Heart left ventricle (tissue), 16 donors: ENCODE results near the gene ACSF3. TPM values are rescaled to one million over a fixed set of nuclear protein-coding genes. Genes with fewer than 3 reads are reported as not detected.
A peak's percentile ranks its signal among the peaks of the same experiment; 100 is the strongest.

Experiments
- ATAC-seq, 4 donors: fragments of 200-7000 bp; cut with Tn5 transposase; one replicate each; pipeline ENCODE4 v1.9.1; 2020 to 2022; ENCODE audit warnings: moderate library complexity in 4 of 4, mild to moderate bottlenecking in 3 of 4, moderate number of reproducible peaks in 1 of 4
- DNase-seq, 5 donors: peaks; one replicate each; pipeline ENCODE4 v3.0.0-alpha.2; 2020
- H3K27ac ChIP-seq, 12 donors: fragments of 200-600 bp; sonication (generic) in 4 of 12; one replicate each; pipeline versions ENCODE4 v1.5.0 to v1.8.0; 2016 to 2022; ENCODE audit warnings: mild to moderate bottlenecking in 2 of 12
- H3K27me3 ChIP-seq, 9 donors: fragments of 200-600 bp; sonication (generic) in 2 of 9; one replicate each; pipeline versions ENCODE4 v1.5.1 to v1.8.0; 2016 to 2022; ENCODE audit warnings: mild to moderate bottlenecking in 3 of 9
- H3K36me3 ChIP-seq, 9 donors: fragments of 200-600 bp; sonication (generic) in 2 of 9; one replicate each; pipeline versions ENCODE4 v1.5.0 to v1.8.0; 2018 to 2022; ENCODE audit warnings: mild to moderate bottlenecking in 2 of 9
- H3K4me1 ChIP-seq, 12 donors: fragments of 200-600 bp; sonication (generic) in 4 of 12; one replicate each; pipeline versions ENCODE4 v1.5.0 to v1.8.0; 2016 to 2022; ENCODE audit warnings: mild to moderate bottlenecking in 3 of 12
- H3K4me3 ChIP-seq, 12 donors: fragments of 200-600 bp; sonication (generic) in 4 of 12; one replicate each; pipeline versions ENCODE4 v1.5.0 to v1.8.0; 2017 to 2022; ENCODE audit warnings: mild to moderate bottlenecking in 9 of 12, moderate library complexity in 4 of 12
- H3K9me3 ChIP-seq, 12 donors: fragments of 200-600 bp; sonication (generic) in 4 of 12; one replicate each; pipeline versions ENCODE4 v1.5.0 to v1.8.0; 2016 to 2022; ENCODE audit warnings: mild to moderate bottlenecking in 1 of 12
- POLR2A ChIP-seq, 2 donors: fragments of 450-650 bp; IDR thresholded peaks; one replicate each; pipeline ENCODE4 v1.6.1; 2017; ENCODE audit warnings: antibody characterized with exemption in 2 of 2, mild to moderate bottlenecking in 2 of 2, moderate library complexity in 2 of 2
- WGBS, 4 donors: extraction: QIAGEN DNeasy Blood & Tissue Kit in 2 of 4; methylation state at CpG; one replicate each; pipeline versions ENCODE4 v1.1.5 to v1.1.7; 2013 to 2018; 5-methylcytosine and 5-hydroxymethylcytosine counted together
- intact Hi-C, 10 donors: fragments of 100-400 bp; cut with DNase I; formaldehyde crosslinking; loops; one replicate each; pipeline versions ENCODE4 v1.11.1 to v1.14.2; 2022
- polyA plus RNA-seq, 2 donors: library from polyadenylated mRNA; stranded (reverse); fragments of 200-250 nt; gene quantifications; one replicate each; pipeline ENCODE4 v1.2.3, GENCODE V29; 2013
- total RNA-seq, 9 donors: library from RNA; depleted of rRNA in 2 of 9; stranded (reverse); fragments of >200 nt in 2 of 9; fragmentation: NEBNext Ultra II Directional in 3 of 9; extraction: Animal tissue kit (Norgen Biotek cat#: 25700) in 3 of 9; gene quantifications; one replicate each; pipeline versions ENCODE4 v1.1.0 to v1.2.4, GENCODE V29; 2016 to 2023
- TF ChIP-seq, protein P1 (sequence below), 12 donors: fragments of 200-600 bp; sonication (generic) in 4 of 12; IDR thresholded peaks; one replicate each; pipeline versions ENCODE4 v1.5.0 to v1.8.0; 2018 to 2022; ENCODE audit warnings: antibody characterized with exemption in 12 of 12, mild to moderate bottlenecking in 5 of 12
- donor health status: ischemic (EF 13 %, LVEDD 7.1; RV severe dilation, severe dysfunction).
- donor health status: healthy with polysubstance abuse.
- donor health status: DM: no; HTN: yes; CAD: no.
- donor health status: DM: no; HTN: no; CAD: no.
- donor health status: ischemic (EF 25% LVEDD 6.9; RV normal size, moderate dysfunction).
- donor health status: ischemic (EF 25% LVEDD 5.7; RV mildly dilated, moderate dysfunction).
- donor health status: healthy.
- donor health status: DM: yes; HTN: yes; CAD: no.
- donor health status: ischemic (EF 35%, LVEDD 5.7; RV mildly dilated, moderate dysfunction).
- donor health status: nonischemic (EF 11% LVEDD 7.7; RV severe dilation, severe dysfunction).
- donor health status: DM: yes; HTN: yes; CAD: no.
- donor health status: PGD.
- donor health status: ischemic (EF 29% LVEDD 5.4; RV normal size, mild dysfunction).
- donor health status: nonischemic (EF 23%, LVEDD 6.1; RV moderate dilation, normal function).

Gene ACSF3
- total and polyA plus RNA-seq, 11 donors, result 10.3 to 26.3 (median 19.3) TPM

DNA sequence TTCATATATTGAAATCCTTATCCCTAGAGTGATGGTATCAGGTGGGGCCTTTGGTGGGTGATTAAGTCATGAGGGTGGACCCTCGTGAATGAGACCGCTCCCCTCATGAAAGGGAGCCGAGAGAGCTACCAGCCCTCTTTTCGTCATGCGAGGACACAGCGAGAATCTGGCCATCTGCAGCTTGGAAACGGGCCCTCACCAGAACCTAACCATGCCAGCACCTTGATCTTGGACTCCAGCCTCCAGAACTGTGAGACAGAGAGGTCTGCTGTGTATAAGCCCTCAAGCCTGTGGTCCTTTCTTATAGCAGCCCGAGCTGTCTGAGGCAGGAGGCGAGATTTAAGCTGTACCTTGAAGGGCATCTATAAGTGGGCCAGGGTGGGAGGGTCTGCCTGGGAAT is 23.7 kb upstream of the ACSF3 start:
- Histone ChIP-seq H3K27ac (no peak overlapping the region), H3K36me3 (no peaks in the 10 kb centered on the region), H3K9me3 (no peaks in the 10 kb centered on the region), H3K4me3 (no peak overlapping the region), H3K4me1 (peaks cover 0 to 9% (median 0%) of the 10 kb centered on the region in 12 donors), H3K27me3 (peaks cover 0 to 42% (median 12%) of the 10 kb centered on the region in 9 donors)
- ATAC-seq, result no peak
- intact Hi-C loops, result no loop called here
- TF ChIP-seq, protein P1, sequence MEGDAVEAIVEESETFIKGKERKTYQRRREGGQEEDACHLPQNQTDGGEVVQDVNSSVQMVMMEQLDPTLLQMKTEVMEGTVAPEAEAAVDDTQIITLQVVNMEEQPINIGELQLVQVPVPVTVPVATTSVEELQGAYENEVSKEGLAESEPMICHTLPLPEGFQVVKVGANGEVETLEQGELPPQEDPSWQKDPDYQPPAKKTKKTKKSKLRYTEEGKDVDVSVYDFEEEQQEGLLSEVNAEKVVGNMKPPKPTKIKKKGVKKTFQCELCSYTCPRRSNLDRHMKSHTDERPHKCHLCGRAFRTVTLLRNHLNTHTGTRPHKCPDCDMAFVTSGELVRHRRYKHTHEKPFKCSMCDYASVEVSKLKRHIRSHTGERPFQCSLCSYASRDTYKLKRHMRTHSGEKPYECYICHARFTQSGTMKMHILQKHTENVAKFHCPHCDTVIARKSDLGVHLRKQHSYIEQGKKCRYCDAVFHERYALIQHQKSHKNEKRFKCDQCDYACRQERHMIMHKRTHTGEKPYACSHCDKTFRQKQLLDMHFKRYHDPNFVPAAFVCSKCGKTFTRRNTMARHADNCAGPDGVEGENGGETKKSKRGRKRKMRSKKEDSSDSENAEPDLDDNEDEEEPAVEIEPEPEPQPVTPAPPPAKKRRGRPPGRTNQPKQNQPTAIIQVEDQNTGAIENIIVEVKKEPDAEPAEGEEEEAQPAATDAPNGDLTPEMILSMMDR (IDR thresholded peaks at IDR 0.05), result no peak
- TF ChIP-seq POLR2A (IDR thresholded peaks at IDR 0.05), result no peak
- DNase-seq, result no peak
- WGBS, 4 donors, result 90 to 92% (median 91%) methylated on average over 5 to 9 of the region's 9 CpGs

DNA sequence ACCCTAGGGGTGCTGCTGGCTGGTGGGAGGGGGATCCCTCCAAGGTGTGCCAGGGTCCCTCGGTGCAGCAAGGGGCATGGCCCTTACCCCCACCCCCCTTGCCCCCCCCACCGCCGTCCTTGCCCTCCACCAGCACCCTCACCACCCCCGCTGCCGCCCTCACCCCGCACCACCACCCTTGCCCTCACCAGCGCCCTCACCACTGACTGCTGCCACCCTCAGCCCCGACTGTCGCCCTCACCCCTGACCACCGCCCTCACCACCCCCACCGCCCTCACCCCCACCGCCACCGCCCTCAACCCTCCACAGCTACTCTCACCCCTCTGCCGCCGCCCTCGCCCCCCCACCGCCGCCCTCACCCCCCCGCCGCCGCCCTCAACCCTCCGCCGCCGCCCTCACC is 23.1 kb upstream of the ACSF3 start:
- H3K27me3 ChIP-seq, result peaks cover 0 to 42% (median 12%) of the 10 kb centered on the region in 9 donors

DNA sequence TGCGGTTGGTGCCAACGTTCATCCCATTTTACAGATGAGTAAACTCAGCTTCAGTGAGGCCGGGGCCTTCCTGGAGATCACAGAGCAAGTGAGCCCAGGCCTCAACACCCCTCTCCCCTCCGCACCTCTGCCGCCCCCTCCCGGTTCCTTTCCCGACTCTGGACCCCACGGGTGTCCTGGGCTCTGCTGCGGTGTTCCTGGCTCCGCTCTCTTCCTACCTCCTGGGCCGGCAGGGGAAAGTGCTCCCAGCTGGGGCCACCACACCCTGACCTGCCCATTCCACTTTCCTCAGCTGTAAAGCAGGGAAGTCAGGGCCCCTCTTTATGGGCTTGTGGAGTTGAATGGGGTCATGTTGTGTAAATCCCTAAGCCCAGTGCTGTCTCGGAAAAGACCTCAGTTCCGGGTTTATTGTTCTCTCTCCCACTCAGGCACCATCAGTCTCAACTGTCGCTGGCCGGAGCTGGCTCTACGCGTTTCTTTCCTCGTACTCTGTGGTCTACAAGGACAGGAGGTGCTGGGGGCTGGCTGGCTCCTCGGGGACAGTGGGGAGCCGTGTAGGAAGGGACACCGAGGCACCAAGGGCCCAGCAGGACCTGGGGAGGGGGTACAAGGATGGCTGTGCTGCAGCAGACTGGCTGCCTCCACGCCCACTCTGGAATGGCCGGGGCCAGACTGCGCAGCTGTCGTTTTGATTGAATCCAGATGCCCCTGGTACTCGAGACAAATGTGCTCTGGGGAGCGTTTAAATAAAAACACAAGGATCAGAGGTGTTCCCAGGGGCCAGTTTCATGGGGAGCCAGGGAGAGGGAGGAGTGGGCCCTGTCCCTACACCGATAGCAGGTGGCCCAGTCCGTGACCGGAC is 21.7 kb upstream of the ACSF3 start:
- peaks cover 0 to 34% (median 12%) of the 10 kb centered on the region in 9 donors for H3K27me3 ChIP-seq
- no peak for TF ChIP-seq POLR2A (IDR thresholded peaks at IDR 0.05)
- TF ChIP-seq, protein P1 (IDR thresholded peaks at IDR 0.05), result no peak
- WGBS, 4 donors, result 43 to 52% (median 46%) methylated on average over 25 to 30 of the region's 30 CpGs
- DNase-seq (peak in 4 of 5 donors; percentile 31 to 47 (median 40)), ATAC-seq (peak; percentile 61 to 82 (median 80))
- no peaks in the 10 kb centered on the region for H3K36me3 ChIP-seq
- H3K27ac ChIP-seq, result no peak overlapping the region
- intact Hi-C loops, result no loop called here
- no peak overlapping the region for H3K4me3 ChIP-seq
- H3K4me1 ChIP-seq, result peaks cover 0 to 9% (median 0%) of the 10 kb centered on the region in 12 donors
- H3K9me3 ChIP-seq, result no peaks in the 10 kb centered on the region

More for the DNA sequence above, 23.1 kb upstream of the ACSF3 start:
- no peaks in the 10 kb centered on the region for H3K9me3 ChIP-seq
- no peak for DNase-seq
- 92 to 95% (median 94%) methylated on average over 16 to 24 of the region's 24 CpGs for WGBS, 4 donors
- H3K27ac ChIP-seq, result no peak overlapping the region
- H3K36me3 ChIP-seq, result no peaks in the 10 kb centered on the region
- no peak for TF ChIP-seq POLR2A (IDR thresholded peaks at IDR 0.05)
- TF ChIP-seq, protein P1 (IDR thresholded peaks at IDR 0.05), result no peak
- no peak overlapping the region for H3K4me3 ChIP-seq
- intact Hi-C loops, result no loop called here
- ATAC-seq, result no peak
- H3K4me1 ChIP-seq, result peaks cover 0 to 9% (median 0%) of the 10 kb centered on the region in 12 donors

DNA sequence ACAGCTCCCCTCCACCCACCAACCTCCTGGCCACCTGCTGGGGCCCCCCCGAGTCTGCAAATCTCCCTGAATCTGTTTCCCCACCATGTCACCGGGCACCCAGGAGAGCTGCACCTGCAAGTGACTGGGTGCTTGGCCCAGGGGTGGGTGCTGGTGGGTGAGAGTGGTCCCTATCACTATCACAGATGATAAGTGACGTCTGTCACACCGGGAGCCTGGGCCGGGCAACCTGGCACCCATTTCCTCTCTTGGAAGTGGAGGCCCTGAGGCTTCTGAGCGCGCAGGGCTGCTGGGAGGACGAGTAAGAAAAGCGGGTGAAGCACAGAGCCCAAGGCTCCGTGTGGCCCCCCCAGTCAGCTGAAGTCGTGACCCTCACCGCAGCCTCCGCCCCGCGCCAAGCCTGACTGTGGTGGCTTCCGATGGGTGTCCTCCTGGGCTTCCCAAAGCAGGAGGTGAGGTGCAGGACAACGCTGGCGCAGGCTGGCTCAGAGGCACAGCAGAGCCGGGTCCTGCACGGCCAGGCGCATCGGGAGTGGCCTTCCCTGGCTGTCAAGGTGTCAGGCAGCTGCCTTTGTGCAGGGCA is 21.0 kb upstream of the ACSF3 start:
- Histone ChIP-seq H3K4me3 (no peak overlapping the region), H3K36me3 (no peaks in the 10 kb centered on the region), H3K27ac (no peak overlapping the region), H3K4me1 (peaks cover 0 to 9% (median 0%) of the 10 kb centered on the region in 12 donors), H3K9me3 (no peaks in the 10 kb centered on the region), H3K27me3 (peaks cover 0 to 26% (median 12%) of the 10 kb centered on the region in 9 donors)
- ATAC-seq (no peak), DNase-seq (no peak)
- 68 to 76% (median 75%) methylated on average over 9 to 22 of the region's 22 CpGs for WGBS, 4 donors
- TF ChIP-seq, protein P1 (IDR thresholded peaks at IDR 0.05), result no peak
- TF ChIP-seq POLR2A (IDR thresholded peaks at IDR 0.05), result no peak
- intact Hi-C loops, result no loop called here
